ENCODE results near the gene NOS1.

The NOS1 gene

GRCh38 chr12:117167769-117168168 lies 193.7 kb downstream of the NOS1 start:
- no peak overlapping the region for H3K4me3 ChIP-seq (ENCODE audit: severe bottlenecking)
- DNase-seq (ENCODE audit: low spot score) (no peak), ATAC-seq (ENCODE audit: low read depth) (no peak)
- H3K4me1 ChIP-seq (ENCODE audit: insufficient read depth, poor library complexity, severe bottlenecking) = no peaks in the 10 kb centered on the region
- TF ChIP-seq, protein P1, sequence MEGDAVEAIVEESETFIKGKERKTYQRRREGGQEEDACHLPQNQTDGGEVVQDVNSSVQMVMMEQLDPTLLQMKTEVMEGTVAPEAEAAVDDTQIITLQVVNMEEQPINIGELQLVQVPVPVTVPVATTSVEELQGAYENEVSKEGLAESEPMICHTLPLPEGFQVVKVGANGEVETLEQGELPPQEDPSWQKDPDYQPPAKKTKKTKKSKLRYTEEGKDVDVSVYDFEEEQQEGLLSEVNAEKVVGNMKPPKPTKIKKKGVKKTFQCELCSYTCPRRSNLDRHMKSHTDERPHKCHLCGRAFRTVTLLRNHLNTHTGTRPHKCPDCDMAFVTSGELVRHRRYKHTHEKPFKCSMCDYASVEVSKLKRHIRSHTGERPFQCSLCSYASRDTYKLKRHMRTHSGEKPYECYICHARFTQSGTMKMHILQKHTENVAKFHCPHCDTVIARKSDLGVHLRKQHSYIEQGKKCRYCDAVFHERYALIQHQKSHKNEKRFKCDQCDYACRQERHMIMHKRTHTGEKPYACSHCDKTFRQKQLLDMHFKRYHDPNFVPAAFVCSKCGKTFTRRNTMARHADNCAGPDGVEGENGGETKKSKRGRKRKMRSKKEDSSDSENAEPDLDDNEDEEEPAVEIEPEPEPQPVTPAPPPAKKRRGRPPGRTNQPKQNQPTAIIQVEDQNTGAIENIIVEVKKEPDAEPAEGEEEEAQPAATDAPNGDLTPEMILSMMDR (IDR thresholded peaks at IDR 0.05; ENCODE audit: poor library complexity, severe bottlenecking) = no peak
- peaks cover 88% of the 10 kb centered on the region for H3K36me3 ChIP-seq (ENCODE audit: low read depth)
- H3K27me3 ChIP-seq (ENCODE audit: insufficient read depth, poor library complexity, severe bottlenecking) = no peaks in the 10 kb centered on the region
- H3K9me3 ChIP-seq (ENCODE audit: severe bottlenecking) = no peaks in the 10 kb centered on the region
- H3K27ac ChIP-seq (ENCODE audit: poor library complexity, severe bottlenecking) = no peak overlapping the region

GRCh38 chr12:117166107-117166506 lies 195.3 kb downstream of the NOS1 start:
- Histone ChIP-seq H3K27me3 (ENCODE audit: insufficient read depth, poor library complexity, severe bottlenecking) (no peaks in the 10 kb centered on the region), H3K27ac (ENCODE audit: poor library complexity, severe bottlenecking) (no peak overlapping the region), H3K4me1 (ENCODE audit: insufficient read depth, poor library complexity, severe bottlenecking) (no peaks in the 10 kb centered on the region), H3K36me3 (ENCODE audit: low read depth) (peaks cover 78% of the 10 kb centered on the region), H3K9me3 (ENCODE audit: severe bottlenecking) (no peaks in the 10 kb centered on the region), H3K4me3 (ENCODE audit: severe bottlenecking) (no peak overlapping the region)
- ATAC-seq (ENCODE audit: low read depth) = no peak
- TF ChIP-seq, protein P1 (IDR thresholded peaks at IDR 0.05; ENCODE audit: poor library complexity, severe bottlenecking) = no peak
- no peak for DNase-seq (ENCODE audit: low spot score)

DNA sequence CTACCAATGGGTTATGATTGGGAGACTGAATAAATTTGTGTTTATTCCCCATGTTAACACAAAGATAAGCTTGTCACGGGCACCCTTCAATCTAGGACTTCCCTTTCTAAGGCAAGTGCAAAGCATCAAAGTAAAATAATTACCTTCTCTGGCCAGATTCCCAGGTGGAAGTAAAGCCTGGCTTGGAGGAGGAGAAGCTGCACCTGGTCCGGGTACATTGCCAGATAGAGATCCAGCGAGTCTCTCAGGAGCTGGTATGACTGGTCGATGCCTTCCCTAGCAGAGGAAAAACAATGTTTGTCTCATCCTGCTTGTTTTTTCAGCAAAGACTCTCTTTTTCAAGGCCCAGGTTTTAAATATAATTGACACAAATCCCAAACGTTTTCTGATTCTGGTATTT lies 196.1 kb downstream of the NOS1 start:
- TF ChIP-seq, protein P1 (IDR thresholded peaks at IDR 0.05; ENCODE audit: poor library complexity, severe bottlenecking) = no peak
- Histone ChIP-seq H3K9me3 (ENCODE audit: severe bottlenecking) (no peaks in the 10 kb centered on the region), H3K4me1 (ENCODE audit: insufficient read depth, poor library complexity, severe bottlenecking) (no peaks in the 10 kb centered on the region), H3K4me3 (ENCODE audit: severe bottlenecking) (no peak overlapping the region), H3K27me3 (ENCODE audit: insufficient read depth, poor library complexity, severe bottlenecking) (no peaks in the 10 kb centered on the region), H3K27ac (ENCODE audit: poor library complexity, severe bottlenecking) (no peak overlapping the region), H3K36me3 (ENCODE audit: low read depth) (peaks cover 72% of the 10 kb centered on the region)
- ATAC-seq (ENCODE audit: low read depth) (no peak), DNase-seq (ENCODE audit: low spot score) (no peak)

- H3K4me3 ChIP-seq (ENCODE audit: severe bottlenecking) = no peak overlapping the region
- H3K27me3 ChIP-seq (ENCODE audit: insufficient read depth, poor library complexity, severe bottlenecking) = no peaks in the 10 kb centered on the region
- H3K27ac ChIP-seq (ENCODE audit: poor library complexity, severe bottlenecking) = no peak overlapping the region
- ATAC-seq (ENCODE audit: low read depth) (no peak), DNase-seq (ENCODE audit: low spot score) (no peak)
- TF ChIP-seq, protein P1 (IDR thresholded peaks at IDR 0.05; ENCODE audit: poor library complexity, severe bottlenecking) = no peak
- H3K4me1 ChIP-seq (ENCODE audit: insufficient read depth, poor library complexity, severe bottlenecking) = no peaks in the 10 kb centered on the region
- no peaks in the 10 kb centered on the region for H3K9me3 ChIP-seq (ENCODE audit: severe bottlenecking)
- peaks cover 55% of the 10 kb centered on the region for H3K36me3 ChIP-seq (ENCODE audit: low read depth)
Measured at GRCh38 chr12:117162633-117163032, 198.8 kb downstream of the NOS1 start.

- ATAC-seq (ENCODE audit: low read depth) = no peak
- Histone ChIP-seq H3K27me3 (ENCODE audit: insufficient read depth, poor library complexity, severe bottlenecking) (no peaks in the 10 kb centered on the region), H3K4me1 (ENCODE audit: insufficient read depth, poor library complexity, severe bottlenecking) (no peaks in the 10 kb centered on the region), H3K9me3 (ENCODE audit: severe bottlenecking) (no peaks in the 10 kb centered on the region), H3K27ac (ENCODE audit: poor library complexity, severe bottlenecking) (no peak overlapping the region), H3K4me3 (ENCODE audit: severe bottlenecking) (no peak overlapping the region), H3K36me3 (ENCODE audit: low read depth) (peaks cover 58% of the 10 kb centered on the region)
- TF ChIP-seq, protein P1 (IDR thresholded peaks at IDR 0.05; ENCODE audit: poor library complexity, severe bottlenecking) = no peak
- no peak for DNase-seq (ENCODE audit: low spot score)
Measured at GRCh38 chr12:117162167-117162539, 199.3 kb downstream of the NOS1 start.
